Right lobe of liver (tissue), 6 donors: ENCODE data around the gene PDE10A. TPM values are rescaled to one million over a fixed set of nuclear protein-coding genes. Genes with fewer than 3 reads are reported as not detected.

Experiments used
- ATAC-seq, 4 donors: fragments of 200-7000 bp; cut with Tn5 transposase; one replicate each; pipeline ENCODE4 v1.9.1; 2020; ENCODE audit warnings: mild to moderate bottlenecking in 4 of 4, moderate library complexity in 4 of 4
- DNase-seq, 3 donors: peaks; one replicate each; pipeline ENCODE4 v3.0.0-alpha.2; 2020
- H3K27ac ChIP-seq, 3 donors: fragments of 200-600 bp; one replicate each; pipeline ENCODE4 v1.8.0; 2022
- H3K27me3 ChIP-seq, 2 donors: fragments of 200-600 bp; one replicate each; pipeline ENCODE4 v1.8.0; 2022
- H3K36me3 ChIP-seq, 4 donors: fragments of 200-600 bp; sonication (generic) in 1 of 4; one replicate each; pipeline versions ENCODE4 v1.5.1 to v1.8.0; 2017 to 2022; ENCODE audit warnings: control low read depth in 1 of 4
- H3K4me1 ChIP-seq, 4 donors: fragments of 200-600 bp; sonication (generic) in 1 of 4; one replicate each; pipeline versions ENCODE4 v1.5.1 to v1.8.0; 2017 to 2022; ENCODE audit warnings: control low read depth in 1 of 4
- H3K4me3 ChIP-seq, 3 donors: fragments of 200-600 bp; one replicate each; pipeline ENCODE4 v1.8.0; 2022
- H3K9me3 ChIP-seq, 4 donors: fragments of 200-600 bp; sonication (generic) in 1 of 4; one replicate each; pipeline versions ENCODE4 v1.5.1 to v1.8.0; 2017 to 2022; ENCODE audit warnings: control low read depth in 1 of 4
- CTCF ChIP-seq, 4 donors: fragments of 200-600 bp in 3 of 4; fragments of 450-650 bp in 1 of 4; IDR thresholded peaks; one replicate each; pipeline versions ENCODE4 v1.5.1 to v1.8.0; 2016 to 2022; ENCODE audit warnings: antibody characterized with exemption in 4 of 4, mild to moderate bottlenecking in 2 of 4
- POLR2A ChIP-seq: fragments of 450-650 bp; IDR thresholded peaks from one replicate; pipeline ENCODE4 v1.6.1; 2017; ENCODE audit warnings: antibody characterized with exemption, mild to moderate bottlenecking
- WGBS: methylation state at CpG from one replicate; pipeline ENCODE4 v1.1.6; 2018; ENCODE audit warnings: low coverage, low lambda C conversion rate; ENCODE audit not compliant: insufficient coverage; ENCODE audit errors: missing lambda C conversion rate; 5-methylcytosine and 5-hydroxymethylcytosine counted together
- intact Hi-C, 2 donors: fragments of 100-400 bp; cut with DNase I; formaldehyde crosslinking; loops; one replicate each; pipeline versions ENCODE4 v1.11.2 to v1.14.1; 2022
- total RNA-seq, 6 experiments: library from RNA; depleted of rRNA in 2 of 6; stranded (reverse); fragments of >200 nt in 2 of 6; fragmentation: NEBNext Ultra II Directional in 3 of 6; extraction: Animal tissue kit (Norgen Biotek cat#: 25700) in 3 of 6; gene quantifications; one replicate each; pipeline versions ENCODE4 v1.1.0 to v1.2.4, GENCODE V29; 2016 to 2023
- donor health status: DM: no; HTN: yes; CAD: no.
- donor health status: DM: no; HTN: no; CAD: no.
- donor health status: DM: no; HTN: no; CAD: no.
- donor health status: DM: no; HTN: yes; CAD: no.
- donor health status: DM: no; HTN: yes; CAD: no.

Gene PDE10A
- total RNA-seq, 6 experiments from 2014 or later: 0.48 to 1.5 (median 0.65) TPM

- ATAC-seq: peak in 2 of 4 donors; percentile 24 to 38
- WGBS: 52% methylated on average over 6 of the region's 9 CpGs
Observed at GRCh38 chr6:165653196-165653595, 9.8 kb downstream of the PDE10A start.

GRCh38 chr6:165652766-165653165, 10.3 kb downstream of the PDE10A start:
- Histone ChIP-seq H3K27ac (no peak overlapping the region), H3K4me1 (no peaks in the 10 kb centered on the region), H3K36me3 (no peaks in the 10 kb centered on the region), H3K4me3 (no peak overlapping the region), H3K9me3 (no peaks in the 10 kb centered on the region), H3K27me3 (no peaks in the 10 kb centered on the region)
- WGBS: 56% methylated on average over 5 of the region's 5 CpGs
- intact Hi-C loops: no loop called here
- DNase-seq (no peak), ATAC-seq (no peak)
- TF ChIP-seq CTCF (IDR thresholded peaks at IDR 0.05) (no peak), POLR2A (no peak)

More at GRCh38 chr6:165653196-165653595, 9.8 kb downstream of the PDE10A start:
- intact Hi-C loops: no loop called here
- Histone ChIP-seq H3K4me1 (no peaks in the 10 kb centered on the region), H3K36me3 (no peaks in the 10 kb centered on the region), H3K4me3 (no peak overlapping the region), H3K9me3 (no peaks in the 10 kb centered on the region), H3K27ac (no peak overlapping the region), H3K27me3 (no peaks in the 10 kb centered on the region)
- TF ChIP-seq CTCF (IDR thresholded peaks at IDR 0.05) (no peak), POLR2A (no peak)
- no peak for DNase-seq

- H3K27me3 ChIP-seq: no peaks in the 10 kb centered on the region
- 40% methylated on average over 10 of the region's 11 CpGs for WGBS
- no peak for DNase-seq
- no peaks in the 10 kb centered on the region for H3K4me1 ChIP-seq
- H3K27ac ChIP-seq: no peak overlapping the region
- no peaks in the 10 kb centered on the region for H3K9me3 ChIP-seq
- H3K36me3 ChIP-seq: no peaks in the 10 kb centered on the region
- intact Hi-C loops: no loop called here
- TF ChIP-seq POLR2A: no peak
- ATAC-seq: peak; percentile 29 to 70 (median 54)
- no peak overlapping the region for H3K4me3 ChIP-seq
Observed at GRCh38 chr6:165649166-165650137, 13.6 kb downstream of the PDE10A start.

GRCh38 chr6:165647041-165647440, 16.0 kb downstream of the PDE10A start:
- TF ChIP-seq CTCF (IDR thresholded peaks at IDR 0.05) (no peak), POLR2A (no peak)
- H3K36me3 ChIP-seq: no peaks in the 10 kb centered on the region
- H3K4me3 ChIP-seq: no peak overlapping the region
- no peaks in the 10 kb centered on the region for H3K4me1 ChIP-seq
- H3K27me3 ChIP-seq: no peaks in the 10 kb centered on the region
- ATAC-seq (peak in 1 of 4 donors; percentile 22), DNase-seq (no peak)
- intact Hi-C loops: no loop called here
- WGBS: 26% methylated on average over 5 of the region's 6 CpGs
- no peak overlapping the region for H3K27ac ChIP-seq
- H3K9me3 ChIP-seq: no peaks in the 10 kb centered on the region

- no peak overlapping the region for H3K27ac ChIP-seq
- intact Hi-C loops: no loop called here
- no peak overlapping the region for H3K4me3 ChIP-seq
- H3K27me3 ChIP-seq: no peaks in the 10 kb centered on the region
- H3K36me3 ChIP-seq: no peaks in the 10 kb centered on the region
- ATAC-seq (peak in 1 of 4 donors; percentile 12), DNase-seq (no peak)
- no peaks in the 10 kb centered on the region for H3K9me3 ChIP-seq
- no peak for TF ChIP-seq CTCF (IDR thresholded peaks at IDR 0.05)
- TF ChIP-seq POLR2A: no peak
- no peaks in the 10 kb centered on the region for H3K4me1 ChIP-seq
- WGBS: 32% methylated on average over 6 of the region's 6 CpGs
Observed at GRCh38 chr6:165645919-165646318, 17.1 kb downstream of the PDE10A start.
